Spleen (tissue), 11 donors: ENCODE data around the gene TMEM167B. TPM values are rescaled to one million over a fixed set of nuclear protein-coding genes. Genes with fewer than 3 reads are reported as not detected.

Experiments
- DNase-seq: peaks from one replicate; pipeline ENCODE4 v3.0.0-alpha.2; 2020
- H3K27ac ChIP-seq, 8 donors: fragments of 200-600 bp; sonication (generic) in 7 of 8; 1 replicate in 4 of 8; 2 replicates in 4 of 8; pipeline versions ENCODE4 v1.5.0 to v1.8.0; 2016 to 2021; ENCODE audit warnings: inconsistent platforms in 4 of 8, mild to moderate bottlenecking in 4 of 8, moderate library complexity in 1 of 8
- H3K27me3 ChIP-seq, 7 donors: fragments of 200-600 bp; sonication (generic) in 6 of 7; replicated peaks in 1 of 7; 1 replicate in 4 of 7; 2 replicates in 3 of 7; pipeline versions ENCODE4 v1.5.0 to v1.8.0; 2016 to 2021; ENCODE audit warnings: inconsistent platforms in 3 of 7, mild to moderate bottlenecking in 1 of 7
- H3K36me3 ChIP-seq, 6 donors: fragments of 200-600 bp; sonication (generic) in 5 of 6; 1 replicate in 4 of 6; 2 replicates in 2 of 6; pipeline versions ENCODE4 v1.5.0 to v1.8.0; 2016 to 2021; ENCODE audit warnings: inconsistent platforms in 2 of 6
- H3K4me1 ChIP-seq, 6 donors: fragments of 200-600 bp; sonication (generic) in 5 of 6; 1 replicate in 3 of 6; 2 replicates in 3 of 6; pipeline versions ENCODE4 v1.5.0 to v1.8.0; 2016 to 2021; ENCODE audit warnings: inconsistent platforms in 3 of 6
- H3K4me3 ChIP-seq, 8 donors: fragments of 200-600 bp; sonication (generic) in 7 of 8; 1 replicate in 4 of 8; 2 replicates in 4 of 8; pipeline versions ENCODE4 v1.5.0 to v1.8.0; 2016 to 2021; ENCODE audit warnings: inconsistent platforms in 4 of 8, mild to moderate bottlenecking in 4 of 8, moderate library complexity in 2 of 8
- H3K9me3 ChIP-seq, 8 donors: fragments of 200-600 bp; sonication (generic) in 7 of 8; 1 replicate in 4 of 8; 2 replicates in 4 of 8; pipeline versions ENCODE4 v1.5.0 to v1.8.0; 2016 to 2021; ENCODE audit warnings: inconsistent platforms in 4 of 8
- POLR2A ChIP-seq, 3 donors: fragments of 450-650 bp; IDR thresholded peaks; one replicate each; pipeline ENCODE4 v1.5.1; 2017; ENCODE audit warnings: antibody characterized with exemption in 3 of 3, mild to moderate bottlenecking in 1 of 3
- POLR2AphosphoS5 ChIP-seq, 3 donors: sonication (generic); formaldehyde crosslinking; IDR thresholded peaks; one replicate each; pipeline ENCODE4 v1.5.1; 2017; ENCODE audit warnings: antibody characterized with exemption in 3 of 3
- WGBS, 5 donors: extraction: QIAGEN DNeasy Blood & Tissue Kit in 3 of 5; methylation state at CpG; one replicate each; pipeline versions ENCODE4 v1.1.5 to v1.1.7; 2013 to 2018; 5-methylcytosine and 5-hydroxymethylcytosine counted together
- intact Hi-C: fragments of 100-400 bp; cut with DNase I; formaldehyde crosslinking; loops from one replicate; pipeline ENCODE4 v1.15.0; 2023; ENCODE audit warnings: low total_unique reads
- polyA plus RNA-seq, 3 donors: library from polyadenylated mRNA; stranded (reverse); fragments of 200-250 nt; gene quantifications; one replicate each; pipeline ENCODE4 v1.2.1, GENCODE V29; 2013
- total RNA-seq, 7 donors: library from RNA; depleted of rRNA in 3 of 7; stranded (reverse); fragments of >200 nt in 3 of 7; fragmentation: NEBNext Ultra II Directional in 4 of 7; extraction: Animal tissue kit (Norgen Biotek cat#: 25700) in 4 of 7; gene quantifications; one replicate each; pipeline versions ENCODE4 v1.1.0 to v1.2.1, GENCODE V29; 2016 to 2021
- TF ChIP-seq, protein P1 (sequence below), 11 experiments: fragments of 200-600 bp in 7 of 11; fragments of 450-650 bp in 4 of 11; sonication (generic) in 4 of 11; IDR thresholded peaks in 8 of 11; conservative IDR thresholded peaks in 3 of 11; 1 replicate in 7 of 11; 2 replicates in 4 of 11; pipeline versions ENCODE4 v1.4.0 to v1.8.0; 2016 to 2021; ENCODE audit warnings: antibody characterized with exemption in 11 of 11, inconsistent platforms in 4 of 11, mild to moderate bottlenecking in 1 of 11
- donor health status: healthy with polysubstance abuse.
- donor health status: DM: no; HTN: no; CAD: no; lungs with moderate emphysema.
- donor health status: DM: no; HTN: no; CAD: no.
- donor health status: Bipolar disorder and iron deficiency.
- donor health status: healthy.
- donor health status: DM: no; HTN: no; CAD: no.
- donor health status: DM: yes; HTN: yes; CAD: no.

The TMEM167B gene
- total and polyA plus RNA-seq, 10 donors: 19.1 to 48.2 (median 31.4) TPM

DNA sequence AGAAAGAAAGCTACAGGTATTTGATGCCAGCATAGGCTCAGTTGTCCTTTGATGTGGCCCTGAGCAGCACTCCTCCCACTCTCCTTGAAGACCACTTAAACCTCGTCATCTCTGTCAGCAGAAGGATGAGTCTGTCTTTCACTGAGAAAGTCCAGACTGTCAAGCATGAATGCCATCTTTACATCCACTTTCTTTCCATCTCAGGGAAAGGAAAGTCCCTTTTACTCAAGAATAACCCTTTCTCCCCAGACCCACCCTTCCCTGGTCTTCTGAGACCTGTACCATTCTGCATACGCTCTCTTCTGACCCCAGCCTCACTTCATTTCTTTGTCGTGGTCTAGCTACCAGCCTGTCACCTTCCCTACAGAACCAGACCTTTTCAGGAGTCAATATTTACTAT is 19.3 kb downstream of the TMEM167B start:
- intact Hi-C loops: no loop called here
- no peak for DNase-seq
- Histone ChIP-seq H3K36me3 (no peaks in the 10 kb centered on the region), H3K4me1 (peaks cover 9 to 38% (median 28%) of the 10 kb centered on the region in 6 donors), H3K4me3 (no peak overlapping the region), H3K9me3 (no peaks in the 10 kb centered on the region), H3K27ac (no peak overlapping the region), H3K27me3 (peaks cover 0 to 17% (median 11%) of the 10 kb centered on the region in 7 donors)
- TF ChIP-seq POLR2AphosphoS5 (IDR thresholded peaks at IDR 0.05) (no peak), POLR2A (IDR thresholded peaks at IDR 0.05) (no peak)
- TF ChIP-seq, protein P1, sequence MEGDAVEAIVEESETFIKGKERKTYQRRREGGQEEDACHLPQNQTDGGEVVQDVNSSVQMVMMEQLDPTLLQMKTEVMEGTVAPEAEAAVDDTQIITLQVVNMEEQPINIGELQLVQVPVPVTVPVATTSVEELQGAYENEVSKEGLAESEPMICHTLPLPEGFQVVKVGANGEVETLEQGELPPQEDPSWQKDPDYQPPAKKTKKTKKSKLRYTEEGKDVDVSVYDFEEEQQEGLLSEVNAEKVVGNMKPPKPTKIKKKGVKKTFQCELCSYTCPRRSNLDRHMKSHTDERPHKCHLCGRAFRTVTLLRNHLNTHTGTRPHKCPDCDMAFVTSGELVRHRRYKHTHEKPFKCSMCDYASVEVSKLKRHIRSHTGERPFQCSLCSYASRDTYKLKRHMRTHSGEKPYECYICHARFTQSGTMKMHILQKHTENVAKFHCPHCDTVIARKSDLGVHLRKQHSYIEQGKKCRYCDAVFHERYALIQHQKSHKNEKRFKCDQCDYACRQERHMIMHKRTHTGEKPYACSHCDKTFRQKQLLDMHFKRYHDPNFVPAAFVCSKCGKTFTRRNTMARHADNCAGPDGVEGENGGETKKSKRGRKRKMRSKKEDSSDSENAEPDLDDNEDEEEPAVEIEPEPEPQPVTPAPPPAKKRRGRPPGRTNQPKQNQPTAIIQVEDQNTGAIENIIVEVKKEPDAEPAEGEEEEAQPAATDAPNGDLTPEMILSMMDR (IDR thresholded peaks at IDR 0.05 in 8 of 11, conservative IDR thresholded peaks at IDR 0.05 in 3 of 11): no peak
- whole genome bisulfite sequencing, 5 donors: 55 to 62% (median 58%) methylated on average over 3 of the region's 3 CpGs

DNA sequence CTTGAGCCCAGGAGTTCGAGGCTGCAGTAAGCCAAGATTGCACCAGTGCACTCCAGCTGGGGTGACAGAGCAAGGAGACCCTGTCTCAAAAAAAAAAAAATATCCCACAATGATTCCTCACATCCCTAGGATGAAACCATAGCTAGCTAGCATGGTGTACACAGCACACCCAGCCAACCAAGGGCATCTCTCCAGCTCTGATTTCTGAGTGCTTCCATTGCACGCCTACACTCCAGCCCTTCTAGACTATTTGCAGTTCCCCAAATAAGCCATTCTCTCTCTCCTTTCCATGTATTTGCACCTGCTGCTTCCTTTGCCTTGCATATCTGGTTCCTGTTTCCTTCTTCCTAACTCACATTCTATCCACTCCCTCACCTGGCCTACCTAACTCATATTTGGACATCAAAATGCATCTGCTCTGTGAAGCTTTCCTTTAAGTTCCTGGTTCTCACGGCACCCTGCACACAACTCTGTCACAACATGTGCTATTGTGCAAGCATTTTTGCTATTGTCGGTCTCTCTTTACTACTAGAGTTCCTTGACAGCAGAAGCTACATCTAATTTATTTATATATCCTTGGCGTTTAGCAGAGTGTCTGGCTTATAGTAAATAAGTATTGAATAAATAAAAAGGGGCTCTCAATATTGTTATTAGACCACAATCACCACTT is 21.0 kb downstream of the TMEM167B start:
- H3K27me3 ChIP-seq: peaks cover 0 to 33% (median 25%) of the 10 kb centered on the region in 7 donors
- peaks cover 9 to 38% (median 28%) of the 10 kb centered on the region in 6 donors for H3K4me1 ChIP-seq
- peak overlapping the region in 2 of 8 donors; percentile 53 to 69 for H3K27ac ChIP-seq
- H3K4me3 ChIP-seq: no peak overlapping the region
- no peak for DNase-seq
- TF ChIP-seq POLR2AphosphoS5 (IDR thresholded peaks at IDR 0.05): no peak
- no peak for TF ChIP-seq POLR2A (IDR thresholded peaks at IDR 0.05)
- TF ChIP-seq, protein P1 (IDR thresholded peaks at IDR 0.05 in 8 of 11, conservative IDR thresholded peaks at IDR 0.05 in 3 of 11): no peak
- intact Hi-C loops: no loop called here
- no peaks in the 10 kb centered on the region for H3K9me3 ChIP-seq
- H3K36me3 ChIP-seq: no peaks in the 10 kb centered on the region
- 54 to 73% (median 67%) methylated on average over 5 of the region's 5 CpGs for WGBS, 5 donors

DNA sequence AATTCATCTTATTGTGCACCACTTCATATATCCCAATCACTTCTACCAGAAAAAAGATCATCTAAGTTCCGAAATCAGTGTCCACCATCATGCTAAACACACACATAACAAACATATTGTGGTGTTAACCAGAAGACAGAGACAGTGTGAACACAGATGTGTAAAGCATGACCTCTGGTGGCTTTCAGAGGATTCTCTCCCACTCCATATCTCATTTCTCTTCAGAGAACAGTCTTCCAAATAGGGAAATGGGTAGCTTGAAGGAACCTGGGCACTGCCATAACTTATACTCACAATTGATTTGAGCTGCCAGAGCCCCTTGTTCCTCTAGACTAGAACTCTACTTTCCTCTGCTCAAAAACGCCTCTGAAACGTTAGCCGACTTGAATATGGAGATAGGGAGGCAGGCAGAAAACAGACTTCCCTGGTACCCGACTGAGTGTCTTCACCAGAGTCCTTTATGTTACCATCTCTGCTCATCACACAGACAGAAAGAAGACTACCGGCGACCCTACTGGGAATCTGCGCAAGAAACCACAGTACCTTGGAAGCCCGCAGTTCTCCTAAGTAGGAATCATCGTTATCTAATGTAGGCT is 21.6 kb downstream of the TMEM167B start:
- no peak for DNase-seq

More for the DNA sequence above, 21.6 kb downstream of the TMEM167B start:
- Histone ChIP-seq H3K4me3 (peak overlapping the region in 5 of 8 donors; percentile 43 to 77 (median 49)), H3K27me3 (peaks cover 0 to 37% (median 25%) of the 10 kb centered on the region in 7 donors), H3K36me3 (no peaks in the 10 kb centered on the region), H3K4me1 (peaks cover 9 to 38% (median 28%) of the 10 kb centered on the region in 6 donors), H3K9me3 (no peaks in the 10 kb centered on the region), H3K27ac (peak overlapping the region in 2 of 8 donors; percentile 53 to 69)
- intact Hi-C loops: no loop called here
- no peak for TF ChIP-seq POLR2A (IDR thresholded peaks at IDR 0.05)
- TF ChIP-seq, protein P1 (IDR thresholded peaks at IDR 0.05 in 8 of 11, conservative IDR thresholded peaks at IDR 0.05 in 3 of 11): no peak
- no peak for TF ChIP-seq POLR2AphosphoS5 (IDR thresholded peaks at IDR 0.05)
- WGBS, 5 donors: 24 to 33% (median 25%) methylated on average over 10 of the region's 10 CpGs
